PC-9 (cell line): Measurements from ENCODE around the gene KCNK17. TPM values are rescaled to one million over a fixed set of nuclear protein-coding genes. Genes with fewer than 3 reads are reported as not detected.

ENCODE experiments used
- BruUV-seq: library from RNA; stranded (reverse); fragments of 400-500 nt; replicated peaks from 2 replicates; lab custom pipeline; 2021; lab: Mats Ljungman, UMichigan
- CTCF ChIA-PET: fragments of 300-600 bp; sonication (Branson Sonifier 250); formaldehyde crosslinking; loops from one replicate; lab custom pipeline; 2022; ENCODE audit warnings: antibody characterized with exemption; lab: Charles Lee
- POLR2A ChIA-PET: fragments of 300-600 bp; sonication (Branson Sonifier 250); formaldehyde crosslinking; loops from one replicate; lab custom pipeline; 2022; ENCODE audit warnings: antibody characterized with exemption; ENCODE audit not compliant: unreplicated experiment; lab: Charles Lee
- DNase-seq, 2 experiments: peaks; one replicate each; pipeline versions ENCODE4 v3.0.0 to v3.0.0-alpha.2; 2015 to 2022; ENCODE audit warnings: mixed read lengths in 1 of 2
- H2AFZ ChIP-seq: fragments of 200-600 bp; sonication (generic); 2 replicates; pipeline ENCODE4 v1.8.1; 2017; ENCODE audit warnings: antibody characterized with exemption
- H3F3A ChIP-seq: fragments of 200-600 bp; sonication (generic); 2 replicates; pipeline ENCODE4 v1.8.1; 2017; ENCODE audit warnings: antibody characterized with exemption, mild to moderate bottlenecking, low read depth; ENCODE audit not compliant: insufficient read depth
- H3K27ac ChIP-seq: fragments of 200-600 bp; sonication (generic); 2 replicates; pipeline ENCODE4 v1.6.1; 2016; ENCODE audit warnings: mixed run types
- H3K27me3 ChIP-seq: fragments of 200-600 bp; sonication (generic); 2 replicates; pipeline ENCODE4 v1.6.1; 2016; ENCODE audit warnings: low read depth, mixed run types; ENCODE audit not compliant: insufficient read depth
- H3K36me3 ChIP-seq: fragments of 200-600 bp; sonication (generic); 2 replicates; pipeline ENCODE4 v1.6.1; 2016; ENCODE audit warnings: low read depth, mixed run types
- H3K4me1 ChIP-seq: fragments of 200-600 bp; sonication (generic); replicated peaks from 2 replicates; pipeline ENCODE4 v1.6.1; 2016; ENCODE audit warnings: mixed run types; ENCODE audit not compliant: insufficient read depth
- H3K4me2 ChIP-seq: fragments of 200-600 bp; sonication (generic); 2 replicates; pipeline ENCODE4 v1.6.1; 2017; ENCODE audit warnings: mixed run types
- H3K4me3 ChIP-seq: fragments of 200-600 bp; sonication (generic); 2 replicates; pipeline ENCODE4 v1.6.1; 2016; ENCODE audit warnings: mixed run types
- H3K79me2 ChIP-seq: fragments of 200-600 bp; sonication (generic); 2 replicates; pipeline ENCODE4 v1.6.1; 2017; ENCODE audit warnings: low read depth, mixed run types
- H3K9me2 ChIP-seq: fragments of 200-600 bp; sonication (generic); 2 replicates; pipeline ENCODE4 v1.8.1; 2017; ENCODE audit warnings: mild to moderate bottlenecking; ENCODE audit not compliant: insufficient read depth
- H3K9me3 ChIP-seq: fragments of 200-600 bp; sonication (generic); 2 replicates; pipeline ENCODE4 v1.8.1; 2016; ENCODE audit warnings: low read depth; ENCODE audit not compliant: insufficient read depth
- H4K20me1 ChIP-seq: fragments of 200-600 bp; sonication (generic); 2 replicates; pipeline ENCODE4 v1.8.1; 2017; ENCODE audit not compliant: insufficient read depth
- EZH2 ChIP-seq: fragments of 200-600 bp; sonication (generic); IDR thresholded peaks from 2 replicates; pipeline ENCODE4 v1.8.0; 2017; ENCODE audit warnings: antibody characterized with exemption, low read depth
- intact Hi-C: fragments of 100-400 bp; cut with micrococcal nuclease; formaldehyde crosslinking; loops from one replicate; pipeline ENCODE4 v1.10.0; 2022; ENCODE audit not compliant: unreplicated experiment
- total RNA-seq: library from RNA; stranded (reverse); gene quantifications from 2 replicates; pipeline ENCODE4 v1.2.3, GENCODE V29; 2021
- TF ChIP-seq, protein P1 (sequence below): fragments of 200-600 bp; sonication (generic); conservative IDR thresholded peaks from 2 replicates; pipeline ENCODE4 v1.6.1; 2017; ENCODE audit warnings: mixed run types, antibody characterized with exemption, mild to moderate bottlenecking, moderate library complexity

KCNK17 gene
- total RNA-seq, 1 experiment from 2014 or later: not detected

DNA sequence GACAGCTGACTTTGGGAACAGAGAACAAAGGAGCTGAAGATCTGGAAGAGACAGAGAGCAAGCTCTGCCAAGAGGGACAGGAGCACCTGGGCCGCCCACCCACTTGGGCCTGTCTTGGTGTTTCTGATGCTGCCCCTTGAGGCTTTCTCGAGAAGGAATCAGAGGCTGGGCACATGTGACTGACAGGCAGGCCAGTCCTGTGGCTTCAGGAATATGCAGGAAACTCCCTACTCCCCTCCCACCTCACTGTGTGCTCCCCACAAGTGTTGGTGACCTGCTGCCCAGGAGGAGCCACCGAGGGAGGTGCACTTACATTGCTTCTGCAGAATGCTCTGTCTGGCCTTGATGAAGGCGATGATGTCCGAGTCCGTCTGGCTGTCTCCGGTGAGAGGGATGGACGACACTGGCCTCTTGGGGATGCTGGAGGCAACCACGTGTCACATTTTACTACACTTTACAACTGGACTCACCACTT is 29.2 kb upstream of the KCNK17 start:
- no peak for TF ChIP-seq EZH2
- TF ChIP-seq, protein P1, sequence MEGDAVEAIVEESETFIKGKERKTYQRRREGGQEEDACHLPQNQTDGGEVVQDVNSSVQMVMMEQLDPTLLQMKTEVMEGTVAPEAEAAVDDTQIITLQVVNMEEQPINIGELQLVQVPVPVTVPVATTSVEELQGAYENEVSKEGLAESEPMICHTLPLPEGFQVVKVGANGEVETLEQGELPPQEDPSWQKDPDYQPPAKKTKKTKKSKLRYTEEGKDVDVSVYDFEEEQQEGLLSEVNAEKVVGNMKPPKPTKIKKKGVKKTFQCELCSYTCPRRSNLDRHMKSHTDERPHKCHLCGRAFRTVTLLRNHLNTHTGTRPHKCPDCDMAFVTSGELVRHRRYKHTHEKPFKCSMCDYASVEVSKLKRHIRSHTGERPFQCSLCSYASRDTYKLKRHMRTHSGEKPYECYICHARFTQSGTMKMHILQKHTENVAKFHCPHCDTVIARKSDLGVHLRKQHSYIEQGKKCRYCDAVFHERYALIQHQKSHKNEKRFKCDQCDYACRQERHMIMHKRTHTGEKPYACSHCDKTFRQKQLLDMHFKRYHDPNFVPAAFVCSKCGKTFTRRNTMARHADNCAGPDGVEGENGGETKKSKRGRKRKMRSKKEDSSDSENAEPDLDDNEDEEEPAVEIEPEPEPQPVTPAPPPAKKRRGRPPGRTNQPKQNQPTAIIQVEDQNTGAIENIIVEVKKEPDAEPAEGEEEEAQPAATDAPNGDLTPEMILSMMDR: no peak
- no peak overlapping the region for H3K4me2 ChIP-seq
- H3K4me3 ChIP-seq: no peak overlapping the region
- H3K4me1 ChIP-seq: no peaks in the 10 kb centered on the region
- BruUV-seq: no TSS peak
- no peaks in the 10 kb centered on the region for H3F3A ChIP-seq
- peaks cover 63% of the 10 kb centered on the region for H3K27me3 ChIP-seq
- no peaks in the 10 kb centered on the region for H3K9me2 ChIP-seq
- no peak overlapping the region for H2AFZ ChIP-seq
- POLR2A ChIA-PET: no interaction called here
- no peaks in the 10 kb centered on the region for H3K9me3 ChIP-seq
- CTCF ChIA-PET: no interaction called here
- no peak for DNase-seq
- H3K36me3 ChIP-seq: no peaks in the 10 kb centered on the region
- H3K79me2 ChIP-seq: no peaks in the 10 kb centered on the region
- H4K20me1 ChIP-seq: no peaks in the 10 kb centered on the region
- intact Hi-C loops: no loop called here
- H3K27ac ChIP-seq: no peak overlapping the region

DNA sequence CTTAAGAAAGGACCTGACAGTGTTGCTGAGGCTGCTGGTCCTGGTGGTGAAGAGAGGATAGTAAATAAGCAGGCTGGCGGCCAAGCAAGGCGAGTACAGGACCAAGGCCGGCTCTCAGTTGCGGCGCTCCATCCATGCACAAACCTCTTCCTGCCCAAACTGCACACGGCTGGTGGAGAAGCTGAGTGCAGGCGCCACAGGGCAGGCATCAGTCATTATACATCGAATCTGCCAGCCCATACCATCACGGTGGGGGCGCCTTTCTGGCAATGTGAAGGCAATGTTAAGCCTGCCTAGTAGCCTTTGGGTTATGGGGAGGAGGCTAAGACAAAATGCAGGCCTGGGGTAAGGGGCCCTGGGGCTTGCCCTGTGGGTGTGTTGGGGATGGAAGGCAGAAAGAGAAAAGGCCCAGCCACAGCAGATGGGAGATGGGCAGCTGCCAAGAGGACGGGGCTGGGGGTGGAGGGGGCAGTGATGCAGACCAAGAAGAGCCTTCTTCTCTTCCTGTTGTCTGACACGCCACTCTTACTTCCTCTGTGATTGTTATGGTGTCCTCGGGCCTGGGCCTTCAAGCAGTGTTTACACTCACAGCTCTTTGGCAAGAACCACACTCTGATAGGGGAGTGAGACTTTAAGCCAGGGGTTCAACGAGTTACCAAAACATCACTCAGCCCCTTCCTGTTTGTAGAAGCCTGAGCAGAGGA is 28.6 kb upstream of the KCNK17 start:
- no peak overlapping the region for H2AFZ ChIP-seq
- no peaks in the 10 kb centered on the region for H3F3A ChIP-seq
- ChIA-PET CTCF (no interaction called here), POLR2A (no interaction called here)
- H3K27me3 ChIP-seq: peaks cover 63% of the 10 kb centered on the region
- H3K27ac ChIP-seq: no peak overlapping the region
- no TSS peak for BruUV-seq
- TF ChIP-seq EZH2: no peak
- TF ChIP-seq, protein P1: no peak
- H4K20me1 ChIP-seq: no peaks in the 10 kb centered on the region
- H3K9me2 ChIP-seq: no peaks in the 10 kb centered on the region
- no peak overlapping the region for H3K4me2 ChIP-seq
- DNase-seq: no peak
- H3K36me3 ChIP-seq: no peaks in the 10 kb centered on the region
- no peaks in the 10 kb centered on the region for H3K9me3 ChIP-seq
- H3K4me1 ChIP-seq: no peaks in the 10 kb centered on the region
- intact Hi-C loops: no loop called here
- no peaks in the 10 kb centered on the region for H3K79me2 ChIP-seq
- H3K4me3 ChIP-seq: no peak overlapping the region

DNA sequence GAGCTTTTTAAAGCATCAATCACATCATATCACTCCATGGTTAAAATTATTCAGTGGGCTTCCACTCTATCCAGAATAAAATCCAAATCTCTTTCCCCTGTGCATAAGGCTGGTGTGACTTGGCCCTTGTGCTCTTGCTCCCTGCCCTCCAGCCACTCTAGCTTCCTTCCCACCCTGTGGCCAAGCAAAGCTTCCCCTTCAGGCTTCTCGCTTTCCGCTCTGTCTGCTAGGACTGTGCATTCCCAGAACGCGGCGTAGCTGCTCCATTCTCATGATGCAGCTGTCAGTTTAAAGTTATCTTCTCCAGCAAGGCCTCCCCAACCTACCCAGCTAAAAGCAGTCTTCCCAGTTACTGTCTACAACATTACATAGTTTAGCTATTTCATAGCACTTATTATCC is 27.7 kb upstream of the KCNK17 start:
- H3K9me3 ChIP-seq: no peaks in the 10 kb centered on the region
- H3K4me3 ChIP-seq: no peak overlapping the region
- H2AFZ ChIP-seq: no peak overlapping the region
- DNase-seq: no peak
- H3K27me3 ChIP-seq: peaks cover 66% of the 10 kb centered on the region
- no peak overlapping the region for H3K4me2 ChIP-seq
- no peaks in the 10 kb centered on the region for H3K79me2 ChIP-seq
- no peaks in the 10 kb centered on the region for H3F3A ChIP-seq
- H3K36me3 ChIP-seq: no peaks in the 10 kb centered on the region
- H4K20me1 ChIP-seq: no peaks in the 10 kb centered on the region
- no peaks in the 10 kb centered on the region for H3K9me2 ChIP-seq
- POLR2A ChIA-PET: no interaction called here
- H3K27ac ChIP-seq: no peak overlapping the region
- no peaks in the 10 kb centered on the region for H3K4me1 ChIP-seq
- intact Hi-C loops: no loop called here
- TF ChIP-seq, protein P1: no peak
- no peak for TF ChIP-seq EZH2
- CTCF ChIA-PET: no interaction called here
- no TSS peak for BruUV-seq
